Measurements from ENCODE around the gene STXBP6.

The STXBP6 gene

DNA sequence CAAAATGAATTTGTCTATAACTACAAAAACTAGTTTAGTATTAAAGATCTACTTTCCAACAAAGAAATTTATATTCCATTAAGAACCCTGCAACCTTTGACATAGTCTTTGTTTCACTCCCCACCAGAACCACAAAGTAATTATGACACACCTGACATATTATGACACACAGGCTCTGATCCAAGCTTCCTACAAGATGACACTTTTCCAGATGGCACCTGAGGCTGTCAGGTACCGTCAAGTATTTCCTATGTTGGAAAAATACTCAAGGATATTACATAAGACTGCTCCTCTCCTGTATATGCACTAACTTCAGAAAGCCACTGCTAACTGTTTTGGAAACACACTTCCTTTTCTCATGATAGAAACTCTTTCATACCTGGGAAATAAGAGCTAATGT is 38.9 kb downstream of the STXBP6 start:
- no peak for DNase-seq

DNA sequence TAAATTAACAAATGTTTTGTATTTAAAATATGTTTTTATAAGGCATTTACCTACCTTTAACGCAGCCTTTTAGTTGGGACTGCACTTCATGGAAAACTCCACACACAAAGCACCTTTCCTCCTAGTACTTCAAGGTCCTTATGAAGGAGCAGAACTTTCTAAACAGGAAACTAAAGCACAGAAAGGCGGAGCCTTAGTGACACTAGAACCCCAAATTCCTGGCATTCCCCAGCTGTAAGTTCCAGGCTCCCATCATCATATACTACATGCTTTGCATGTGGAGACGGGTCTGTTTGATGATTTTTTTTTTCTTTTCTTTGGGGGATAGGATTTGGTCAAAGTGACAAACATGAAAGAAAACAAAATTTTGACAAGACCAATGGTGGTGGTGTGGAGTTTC is 39.5 kb downstream of the STXBP6 start:
- DNase-seq: no peak

DNA sequence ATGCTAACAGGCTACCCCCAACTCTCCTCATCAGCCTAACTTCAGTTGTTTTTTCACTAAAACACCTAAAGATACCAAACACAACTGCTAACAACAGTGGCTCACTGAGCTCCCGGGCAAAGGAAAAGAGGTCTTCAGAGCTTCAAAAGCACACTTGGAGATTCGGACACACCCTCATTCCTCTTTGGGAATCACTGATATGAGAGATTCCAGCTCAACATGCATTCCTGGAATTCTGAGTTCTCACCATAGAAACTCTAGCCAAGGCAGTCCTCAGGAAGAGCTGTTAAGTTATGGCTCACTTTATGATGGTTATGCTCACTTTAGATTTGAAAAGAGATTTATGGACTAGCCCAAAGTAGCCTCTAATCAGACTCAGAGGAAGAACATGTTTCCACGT is 40.1 kb downstream of the STXBP6 start:
- no peak for DNase-seq

DNA sequence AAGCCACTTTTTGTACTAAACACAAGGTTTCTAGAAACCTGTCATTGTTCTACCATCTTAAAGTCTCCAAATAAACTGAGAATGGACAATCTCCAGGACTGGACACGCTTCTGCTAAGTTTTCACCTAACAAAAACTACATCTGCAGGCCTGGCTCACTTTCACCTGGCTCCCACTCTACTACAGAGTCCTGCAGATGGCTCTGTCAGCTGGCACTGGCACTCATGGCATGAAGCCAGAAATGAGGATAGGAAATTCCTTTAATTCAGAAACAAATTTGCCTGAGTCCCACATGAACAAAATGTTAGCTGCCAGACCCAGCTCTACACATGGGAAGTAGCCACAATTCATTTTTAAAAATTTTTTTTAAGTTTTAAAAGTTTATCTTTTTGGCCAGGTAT is 42.1 kb downstream of the STXBP6 start:
- no peak for DNase-seq

DNA sequence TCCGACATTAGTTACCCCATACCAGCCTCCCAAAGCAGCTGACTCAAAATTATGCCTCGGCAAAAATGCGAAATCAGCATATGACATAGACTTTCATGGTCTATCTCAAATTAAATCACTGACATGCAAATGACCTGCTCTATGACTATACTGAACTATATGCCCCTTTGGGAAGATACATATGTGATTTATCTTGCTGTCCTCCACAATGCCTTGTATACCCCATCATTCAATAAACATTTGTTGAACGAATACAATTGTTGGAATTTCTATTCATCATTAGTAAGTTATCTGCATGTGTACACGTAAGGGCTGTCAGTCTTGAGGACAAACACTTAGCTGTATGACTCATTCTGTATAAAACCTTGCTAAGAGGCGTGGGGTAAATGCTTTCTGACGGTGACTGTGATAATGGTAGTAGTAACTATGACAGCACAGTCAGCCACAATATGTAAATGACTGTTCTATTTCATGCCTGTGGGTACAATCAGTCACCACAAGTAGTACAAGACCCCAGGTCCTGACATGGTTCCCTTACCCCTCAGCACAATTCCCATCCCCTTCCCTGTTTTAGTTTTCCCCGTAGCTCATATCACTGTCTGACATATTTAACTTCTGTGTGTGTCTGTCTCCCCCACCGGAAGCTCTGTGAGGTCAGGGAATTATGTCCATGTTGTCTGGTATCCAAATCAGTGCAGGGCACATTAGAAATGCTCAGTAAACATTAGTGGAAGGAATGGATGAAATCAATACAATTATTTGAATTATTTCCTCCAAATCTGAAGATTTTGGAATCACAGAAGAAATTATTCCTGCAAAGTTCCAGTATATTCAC is 42.8 kb downstream of the STXBP6 start:
- no peak for DNase-seq

DNA sequence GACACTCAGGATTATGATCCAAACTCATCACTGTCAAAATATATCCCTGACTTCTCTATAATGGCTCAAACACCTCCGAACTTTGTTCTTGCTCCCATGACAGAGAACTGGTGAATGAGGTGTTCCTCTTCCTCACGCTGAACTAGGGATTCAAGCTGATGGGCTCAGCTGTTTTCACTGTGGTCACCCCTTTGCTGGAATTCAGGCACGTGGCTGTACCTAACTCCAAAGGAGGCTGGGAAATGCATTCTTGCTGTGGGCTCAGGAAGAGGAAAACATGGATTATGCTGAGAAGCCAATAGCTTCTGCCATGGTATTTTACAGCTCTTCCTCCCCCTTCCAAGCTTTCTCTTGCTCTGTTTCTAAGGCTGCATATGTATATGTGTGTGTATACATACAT is 43.9 kb downstream of the STXBP6 start:
- DNase-seq: no peak

DNA sequence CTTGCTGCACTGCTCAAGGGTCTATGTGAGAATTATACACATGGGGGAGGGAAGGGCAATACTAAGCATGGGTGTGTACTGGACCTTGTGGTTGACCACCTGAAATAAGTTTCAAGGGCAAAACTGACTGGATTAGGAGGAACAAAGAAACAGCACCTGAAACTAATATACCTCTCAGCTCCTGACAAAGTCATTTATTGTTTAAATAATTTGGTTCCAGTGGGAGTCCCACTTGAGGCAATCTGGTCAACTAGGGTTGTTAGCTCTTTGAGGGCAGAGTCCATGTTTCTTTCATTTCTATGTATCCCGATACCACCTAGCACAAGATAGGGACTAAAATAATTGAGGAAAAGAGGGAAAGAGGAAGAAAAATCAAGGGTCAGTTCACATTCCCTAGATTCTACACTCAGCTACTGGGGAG is 45.5 kb downstream of the STXBP6 start:
- no peak for DNase-seq

DNA sequence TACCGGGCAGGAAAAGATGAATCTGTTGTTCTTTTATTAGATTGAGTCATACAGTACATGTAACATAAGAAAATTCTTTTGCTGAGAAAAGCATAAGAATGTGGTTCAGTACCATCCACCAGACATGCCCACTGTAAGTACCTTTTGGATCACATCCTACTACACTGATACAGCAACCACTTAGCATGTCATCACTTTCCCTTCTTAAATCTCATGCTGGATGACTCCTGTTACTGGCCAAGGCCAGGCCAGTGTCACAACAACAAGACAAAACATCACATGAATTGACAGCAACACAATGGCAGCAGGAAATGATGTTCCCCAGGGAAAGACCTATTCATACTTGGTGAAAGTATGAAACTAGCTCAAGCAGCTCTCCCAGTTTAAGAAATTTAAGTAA is 46.4 kb downstream of the STXBP6 start:
- no peak for DNase-seq

DNA sequence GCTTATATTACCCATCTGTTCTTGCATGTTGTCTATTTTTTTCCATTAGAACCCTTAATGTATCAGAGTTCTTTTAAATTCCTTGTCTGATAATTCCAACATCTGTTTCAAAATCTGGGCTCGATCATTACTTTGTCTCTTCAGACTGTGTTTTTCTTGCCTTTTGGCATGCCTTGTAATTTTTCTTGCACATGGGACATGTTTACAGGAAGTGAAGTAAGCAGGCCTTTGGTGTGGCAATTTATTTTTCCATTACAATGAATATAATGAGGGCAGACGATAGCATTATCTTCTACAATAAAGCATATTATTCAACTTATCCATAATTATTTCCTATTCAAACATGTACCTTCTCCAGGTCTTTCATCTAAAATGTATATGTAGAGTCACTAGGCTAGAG is 48.3 kb downstream of the STXBP6 start:
- DNase-seq: no peak

DNA sequence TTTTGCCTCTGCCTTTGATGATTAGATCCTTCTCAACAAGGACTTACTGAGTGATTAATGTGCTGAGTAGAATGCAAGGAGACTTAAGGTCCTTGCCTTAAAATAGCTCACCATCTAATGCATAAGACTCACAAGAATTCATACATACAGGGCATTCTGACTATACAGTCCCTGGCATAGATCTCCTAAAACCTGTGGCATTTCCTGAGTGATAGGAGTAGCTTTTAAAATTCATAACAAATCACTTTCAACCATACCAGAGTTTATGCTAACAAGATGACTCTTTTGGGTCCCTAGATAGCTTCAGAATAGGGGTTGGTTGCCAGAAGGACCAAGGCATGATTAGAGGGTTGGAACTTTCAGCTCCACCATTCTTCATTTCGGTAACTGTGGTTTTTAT is 48.8 kb downstream of the STXBP6 start:
- DNase-seq: no peak

DNA sequence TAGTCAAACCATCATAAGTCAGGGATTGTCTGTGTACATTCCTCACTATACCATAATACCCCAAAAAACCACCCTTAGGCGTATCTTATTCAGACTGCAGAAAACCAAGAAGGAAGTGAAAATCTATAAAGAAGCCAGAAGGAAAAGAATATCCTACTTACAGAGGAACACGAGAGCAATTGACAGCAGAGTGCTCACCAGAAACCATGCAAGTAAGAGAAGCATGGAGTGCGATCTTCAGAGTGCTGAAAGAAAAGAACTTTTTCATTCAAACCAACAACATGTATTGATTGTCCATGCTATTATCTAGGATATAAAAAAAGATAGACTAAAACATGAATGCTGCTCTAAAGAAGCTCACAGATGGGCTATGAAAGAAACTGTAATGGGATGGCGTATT is 50.8 kb downstream of the STXBP6 start:
- DNase-seq: no peak

DNA sequence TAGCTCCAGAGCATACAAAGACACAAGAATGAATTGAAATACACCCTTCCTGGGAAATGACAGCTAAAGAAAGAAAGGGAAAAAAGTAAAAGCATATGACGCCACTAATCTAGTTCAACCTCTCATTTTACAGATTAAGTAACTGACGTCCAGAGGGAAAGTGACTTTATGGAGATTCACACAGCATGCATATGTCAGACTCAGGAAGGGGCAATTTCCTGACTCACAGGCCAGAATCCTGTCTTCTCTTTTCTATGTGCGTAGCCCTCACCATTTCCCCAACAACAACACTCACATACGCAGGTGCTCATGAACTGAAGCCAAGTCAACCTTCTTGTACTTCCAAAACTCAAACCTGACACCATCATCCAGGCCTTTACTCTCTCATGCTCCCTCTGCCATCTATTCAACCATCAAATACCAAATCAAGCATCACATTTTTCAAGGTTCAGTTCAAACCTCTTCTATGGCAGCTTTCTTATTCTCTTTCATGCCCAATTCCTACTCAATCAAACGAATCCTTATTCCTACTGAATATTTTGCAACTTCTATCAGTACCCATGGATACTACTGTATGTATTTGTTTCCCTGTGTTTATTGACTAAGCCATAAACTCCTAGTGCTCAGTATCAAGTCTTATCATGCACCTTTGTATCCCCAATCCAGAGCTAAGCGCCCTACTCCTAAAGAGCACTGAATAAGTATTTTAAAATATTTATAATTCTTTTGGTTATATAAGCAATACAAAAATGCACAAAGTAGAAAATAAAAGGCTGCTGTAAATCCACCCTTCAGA is 52.8 kb downstream of the STXBP6 start:
- no peak for DNase-seq

DNA sequence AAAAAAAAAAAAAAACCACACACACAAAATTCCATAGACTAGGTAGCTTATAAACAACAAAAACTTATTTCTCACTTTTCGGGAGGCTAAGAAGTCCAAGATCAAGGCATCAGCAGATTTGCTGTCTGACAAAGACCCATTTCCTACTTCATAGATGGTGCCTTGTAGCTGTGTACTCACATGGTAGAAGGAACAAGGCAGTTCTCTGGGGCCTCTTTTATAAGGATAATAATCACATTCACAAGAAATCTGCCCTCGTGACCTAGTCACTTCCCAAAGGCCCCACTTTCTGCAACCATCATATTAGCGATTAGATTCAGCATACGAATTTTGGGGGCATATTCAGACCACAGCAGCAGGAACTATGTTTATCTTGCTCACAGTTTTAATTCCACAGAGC is 54.9 kb downstream of the STXBP6 start:
- DNase-seq: no peak

DNA sequence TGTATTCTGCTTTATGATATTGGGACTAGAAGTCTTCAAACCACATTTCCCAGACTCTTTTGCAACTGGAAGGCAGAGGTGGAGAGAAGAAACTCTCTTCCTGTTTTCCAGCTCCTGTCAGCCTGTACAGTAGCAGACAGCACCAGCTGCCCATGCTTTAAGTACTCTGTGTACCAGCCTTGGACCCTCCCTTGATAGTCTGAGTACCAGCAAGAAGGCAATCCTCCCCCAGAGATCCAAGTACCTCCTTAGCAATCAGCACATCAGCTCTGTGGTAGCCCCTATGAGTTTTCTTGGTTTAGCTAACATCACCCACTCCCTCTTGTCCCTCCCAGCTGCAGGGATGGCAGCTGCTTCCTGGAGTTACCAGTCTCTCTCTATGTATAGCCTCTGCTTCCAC is 56.3 kb downstream of the STXBP6 start:
- no peak for DNase-seq

DNA sequence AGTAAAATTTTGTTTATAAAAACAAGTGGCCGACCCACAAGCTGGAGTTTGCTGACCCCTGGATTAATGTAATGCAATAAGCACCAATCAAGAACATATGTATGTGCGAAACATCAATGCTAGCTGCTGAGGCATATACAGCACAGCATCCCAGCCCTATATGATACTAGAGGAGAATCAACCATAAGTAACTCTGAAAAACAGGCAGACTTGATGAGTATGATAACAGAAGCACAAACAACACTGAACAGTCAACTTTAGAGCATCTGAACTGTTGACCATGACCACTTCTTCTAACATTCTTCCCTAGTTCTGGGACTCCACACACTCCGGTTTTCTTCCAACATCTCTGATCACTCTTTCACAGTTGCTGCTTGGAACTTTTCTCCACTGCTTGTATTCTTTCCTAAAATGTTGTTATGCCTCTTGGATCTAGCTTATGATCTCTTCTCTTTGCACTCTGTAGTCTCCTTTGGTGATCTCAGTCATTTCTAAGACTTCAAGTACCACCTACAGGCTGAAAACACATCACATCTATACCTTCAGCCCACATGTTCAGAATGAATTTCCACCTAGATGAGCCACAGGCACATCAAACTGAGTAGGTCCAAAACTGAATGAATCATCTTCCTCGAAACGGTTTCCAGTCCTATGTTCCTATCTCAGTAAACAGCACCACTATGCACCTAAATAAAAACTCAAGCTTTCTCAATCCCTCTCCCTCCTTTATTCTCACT is 57.2 kb downstream of the STXBP6 start:
- DNase-seq: no peak

DNA sequence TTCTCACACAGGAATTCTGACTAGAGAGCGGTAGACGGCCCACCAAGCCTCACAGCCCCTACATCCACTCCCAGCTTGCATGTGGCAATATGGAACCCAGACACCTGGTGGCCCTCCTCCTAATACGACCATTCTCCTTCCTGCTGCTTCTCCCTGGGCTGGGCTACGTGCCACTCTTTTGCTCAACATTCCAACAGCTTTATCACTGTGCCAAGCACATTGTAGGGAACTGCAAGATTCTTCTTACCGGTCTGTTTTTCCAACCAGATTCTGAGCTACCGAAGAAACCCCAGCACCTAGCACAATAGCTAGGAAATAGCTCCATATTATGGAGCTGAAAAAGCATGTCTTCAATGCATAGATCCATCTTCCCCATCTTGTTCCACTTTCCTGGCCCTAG is 58.1 kb downstream of the STXBP6 start:
- DNase-seq: no peak

DNA sequence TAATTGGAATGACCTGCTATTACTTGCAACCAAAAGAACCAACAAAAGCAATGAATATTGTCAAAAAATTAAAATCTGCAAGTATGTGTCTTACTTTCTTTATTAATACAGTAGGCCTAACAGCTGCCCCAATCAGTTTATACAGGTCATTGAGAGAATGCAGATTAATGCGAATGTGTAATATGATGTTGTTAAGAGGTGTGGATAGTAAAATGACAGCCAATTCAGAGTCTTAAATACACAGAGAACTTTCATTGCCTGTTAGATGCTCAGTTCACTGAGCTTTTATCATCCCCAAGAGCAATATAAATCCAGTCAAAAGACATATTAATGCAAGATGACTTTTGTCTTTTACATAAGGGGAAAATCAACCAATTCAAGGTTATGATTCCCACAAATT is 58.7 kb downstream of the STXBP6 start:
- no peak for DNase-seq

DNA sequence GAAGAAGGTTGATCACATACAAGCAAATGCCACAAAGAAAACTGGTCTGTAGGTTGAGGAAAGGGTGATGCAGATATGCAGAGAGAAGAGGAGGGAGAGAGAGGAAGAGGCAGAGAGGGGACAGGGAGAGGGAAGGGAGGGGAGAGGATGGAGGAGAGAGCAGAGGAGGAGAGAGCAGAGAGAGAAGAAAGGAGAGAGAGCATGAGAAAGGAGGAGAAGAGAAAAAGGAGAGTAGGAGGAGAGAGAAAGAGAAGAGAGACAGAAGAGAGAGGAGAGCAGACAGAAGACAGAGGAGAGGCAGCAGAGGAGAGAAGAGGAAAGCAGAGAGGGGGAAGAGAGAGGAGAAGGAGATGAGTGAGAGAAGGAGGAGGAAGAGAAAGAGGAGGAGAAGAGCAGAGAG is 59.2 kb downstream of the STXBP6 start:
- DNase-seq: no peak

DNA sequence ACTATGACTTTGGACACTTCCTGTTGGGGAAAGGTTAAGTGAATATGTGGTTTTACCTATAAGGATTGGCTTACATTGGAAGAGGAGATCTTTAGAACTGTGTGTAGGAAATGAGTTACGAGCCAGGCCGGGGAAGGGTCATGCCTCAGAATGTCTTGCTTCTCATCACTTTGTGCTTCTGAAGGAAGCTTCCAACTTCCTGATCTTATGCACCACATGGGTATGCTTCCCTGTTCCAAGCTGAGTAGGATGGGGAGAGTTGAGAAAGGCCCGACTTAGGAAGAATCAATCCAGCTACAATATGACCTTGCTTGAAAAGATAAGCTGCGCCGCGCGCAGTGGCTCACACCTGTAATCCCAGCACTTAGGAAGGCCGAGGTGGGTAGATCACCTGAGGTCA is 59.9 kb downstream of the STXBP6 start:
- no peak for DNase-seq

DNA sequence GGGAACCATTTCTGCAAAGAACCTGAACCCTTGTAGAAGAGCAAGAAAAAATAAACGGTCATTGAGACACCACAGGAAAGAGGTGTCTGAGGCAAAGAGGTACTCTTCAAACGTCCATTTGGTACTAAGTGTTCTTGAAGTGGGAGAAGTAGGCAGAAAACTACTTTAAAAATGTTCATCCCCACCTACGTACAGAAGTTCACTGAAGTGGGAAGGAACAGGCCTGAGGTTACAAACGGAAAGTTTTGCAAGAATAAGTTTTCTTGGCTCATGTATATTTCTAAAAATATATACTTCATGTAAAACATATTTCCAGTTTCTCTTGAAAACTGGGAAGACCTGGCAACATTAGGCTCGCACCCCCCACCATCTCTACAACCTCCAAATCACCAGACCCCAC is 61.2 kb downstream of the STXBP6 start:
- DNase-seq: no peak

DNA sequence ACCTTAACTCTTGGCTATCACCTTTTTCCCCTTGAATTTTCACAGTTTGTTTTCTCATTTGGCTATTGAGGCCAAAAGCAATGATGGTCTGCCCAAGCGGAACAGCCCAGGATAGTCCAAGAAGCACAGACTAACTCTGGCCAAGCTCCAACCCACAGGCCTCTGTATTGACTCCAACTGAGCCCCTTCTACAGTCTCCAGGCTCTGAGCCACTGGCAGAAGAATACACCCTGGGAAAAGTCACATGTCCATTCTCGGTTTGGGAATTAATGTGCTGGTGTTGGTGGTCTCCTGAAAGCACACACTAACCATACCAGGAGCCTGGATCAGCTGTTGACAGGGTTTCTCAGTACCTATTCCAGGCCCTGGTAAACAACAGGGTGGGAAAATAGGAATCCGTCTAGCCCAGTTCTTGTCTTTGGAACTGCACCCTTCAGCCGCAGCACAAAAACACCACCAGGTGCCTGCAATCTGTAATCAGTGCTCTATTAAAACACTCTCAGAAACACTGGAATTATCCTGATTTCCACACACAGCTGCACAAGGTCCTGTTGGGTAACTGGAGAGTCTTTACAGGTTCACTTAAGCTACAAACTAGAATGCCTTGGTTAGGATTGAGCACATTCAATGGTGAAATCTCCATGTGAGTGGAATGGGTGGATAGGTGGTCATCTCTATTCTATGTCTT is 63.6 kb downstream of the STXBP6 start:
- no peak for DNase-seq

DNA sequence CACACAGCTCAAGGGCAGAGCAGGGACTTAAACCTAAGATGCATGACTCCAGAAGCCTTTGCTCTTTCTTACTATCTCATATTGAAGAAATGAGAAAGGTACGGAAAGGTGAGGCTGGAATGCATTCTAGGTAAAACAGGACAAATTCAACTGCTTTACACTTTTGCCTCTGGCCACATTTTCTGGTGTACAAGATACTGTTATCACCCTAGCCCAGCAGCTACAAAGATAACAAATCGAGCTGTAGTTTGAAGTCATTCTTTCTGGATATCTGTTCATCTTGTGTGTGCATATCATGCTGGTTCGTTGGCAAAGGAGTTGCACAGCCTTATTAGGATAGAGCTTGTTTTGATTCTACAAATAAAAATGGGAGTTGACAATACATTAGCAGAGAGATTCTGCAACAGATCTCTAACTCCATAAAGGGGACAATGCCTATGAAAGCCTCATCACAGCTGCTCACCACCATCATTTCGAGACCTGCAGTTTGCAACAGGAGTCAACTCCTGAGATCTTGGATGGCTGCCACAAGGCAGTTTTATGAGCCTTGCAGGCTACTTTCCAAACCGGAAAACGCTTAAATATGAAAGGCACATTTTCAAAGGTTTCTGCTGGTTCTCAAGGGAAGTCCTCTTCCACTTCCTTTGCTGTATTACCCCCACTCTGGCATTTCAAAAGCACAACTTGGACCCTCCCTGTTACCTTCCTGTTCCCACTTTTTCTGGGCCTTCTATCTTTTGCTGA is 64.9 kb downstream of the STXBP6 start:
- no peak for DNase-seq

Measured in CD4-positive, alpha-beta T cell treated with Interferon alpha-2 for 1 hour (primary cell).